GM18873 (cell line): Measurements from ENCODE around the gene FILIP1.

ENCODE experiments used
- ATAC-seq: cut with Tn5 transposase; IDR thresholded peaks from one replicate; pipeline ENCODE4 v1.9.1; 2021; ENCODE audit warnings: mild to moderate bottlenecking, moderate library complexity, moderate number of reproducible peaks; ENCODE audit not compliant: unreplicated experiment, low FRiP score

The FILIP1 gene

GRCh38 chr6:75494290-75494689 is 690 bp upstream of the FILIP1 start:
- no peak for ATAC-seq

GRCh38 chr6:75492386-75493153 is 1.0 kb downstream of the FILIP1 start:
- ATAC-seq, result peak; percentile 40

GRCh38 chr6:75491291-75491690 is 2.3 kb downstream of the FILIP1 start:
- ATAC-seq, result no peak

DNA sequence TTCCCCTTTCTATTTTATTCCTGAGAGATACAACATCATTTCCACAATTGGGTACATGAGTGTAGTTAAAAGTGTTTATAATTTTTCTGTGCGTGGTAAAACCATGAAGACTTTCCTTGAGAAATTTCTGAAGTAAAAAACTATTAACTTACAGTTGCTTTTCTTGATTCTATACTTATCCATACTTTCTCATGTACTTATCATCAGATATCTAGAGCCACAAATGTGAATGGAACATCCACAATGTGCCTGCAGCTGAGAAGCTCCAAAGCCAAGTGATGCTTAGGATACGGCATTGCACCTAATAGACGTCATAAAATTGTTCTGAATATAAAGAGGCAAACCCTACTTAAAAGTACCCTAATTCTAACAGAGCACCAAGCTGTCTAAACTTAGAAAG is 2.9 kb downstream of the FILIP1 start:
- ATAC-seq, result no peak

- ATAC-seq, result no peak
Observed at GRCh38 chr6:75489025-75489424, 4.6 kb downstream of the FILIP1 start.

GRCh38 chr6:75488033-75488432 is 5.6 kb downstream of the FILIP1 start:
- ATAC-seq, result no peak

DNA sequence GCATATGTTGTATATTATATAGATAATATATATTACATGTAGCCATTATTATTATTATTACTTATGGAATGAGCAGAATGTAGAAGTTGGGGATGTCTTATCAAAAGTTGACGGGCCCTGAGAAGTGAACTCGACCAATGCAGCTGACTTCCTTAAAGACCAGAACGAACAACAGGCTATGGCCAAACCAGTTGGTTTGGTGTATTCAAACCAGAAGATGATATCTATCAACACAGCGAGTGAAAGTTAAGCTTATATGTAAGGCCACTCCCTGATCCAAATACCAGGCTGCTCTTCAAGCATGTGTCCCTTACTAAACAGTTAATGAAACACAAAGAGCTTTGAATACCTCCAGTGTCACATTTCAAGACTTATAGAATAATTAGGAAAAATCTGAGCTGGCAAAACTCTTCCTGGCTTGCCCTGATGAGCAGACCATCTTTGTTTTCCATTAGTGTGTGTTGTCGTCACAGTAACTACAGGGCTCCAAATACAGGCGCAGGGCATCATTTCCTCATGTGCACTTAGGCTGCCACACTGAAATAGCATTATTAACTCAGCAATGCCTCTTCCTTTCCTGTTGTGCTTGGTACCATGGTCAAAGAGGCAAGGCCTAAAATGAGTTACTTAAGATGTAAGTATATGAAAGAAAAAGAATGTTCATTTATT is 6.6 kb downstream of the FILIP1 start:
- no peak for ATAC-seq

DNA sequence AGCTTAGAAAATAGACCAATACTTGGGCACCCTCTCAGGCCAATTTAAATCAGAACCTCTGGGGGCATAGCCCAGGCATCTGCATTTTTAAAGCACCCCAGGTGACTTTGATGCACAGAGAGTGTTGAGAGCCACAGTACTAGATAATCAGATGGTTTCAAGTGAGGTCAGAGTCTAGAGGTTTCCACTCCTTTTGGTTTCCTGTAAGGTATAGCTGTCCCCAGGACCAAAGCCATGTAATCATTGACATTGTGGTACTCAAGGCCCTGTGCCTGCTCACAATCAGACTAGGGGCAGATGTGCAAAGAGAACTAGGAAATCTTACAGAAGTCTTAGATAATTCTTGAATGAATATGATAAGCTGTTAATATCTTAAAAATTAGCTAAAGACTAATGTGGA is 9.1 kb downstream of the FILIP1 start:
- peak; percentile 98 for ATAC-seq

GRCh38 chr6:75483136-75483952 is 10.3 kb downstream of the FILIP1 start:
- no peak for ATAC-seq

GRCh38 chr6:75481936-75482593 is 11.5 kb downstream of the FILIP1 start:
- ATAC-seq, result no peak

DNA sequence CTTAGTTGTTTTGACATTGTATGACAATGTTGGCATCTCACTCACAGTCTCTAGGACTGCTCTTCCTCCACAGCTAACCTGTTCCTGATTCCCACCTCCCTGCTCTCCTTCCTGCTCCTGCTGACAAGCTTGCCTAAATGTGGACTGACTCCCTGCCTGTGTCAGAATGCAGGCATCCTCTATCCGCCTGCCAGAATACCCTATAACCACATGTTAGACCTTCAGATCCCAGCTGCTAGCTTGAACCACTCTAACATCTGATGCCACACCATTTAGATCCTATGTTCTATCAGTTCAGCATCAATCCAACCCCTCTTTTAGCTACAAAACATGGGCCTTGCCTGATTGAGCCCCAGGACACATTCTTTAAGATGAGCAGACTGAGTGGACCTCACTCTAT is 12.2 kb downstream of the FILIP1 start:
- ATAC-seq, result no peak

GRCh38 chr6:75480425-75480824 is 13.2 kb downstream of the FILIP1 start:
- no peak for ATAC-seq

GRCh38 chr6:75479712-75480111 is 13.9 kb downstream of the FILIP1 start:
- ATAC-seq, result no peak

- no peak for ATAC-seq
Observed at GRCh38 chr6:75478929-75479328, 14.7 kb downstream of the FILIP1 start.

- peak; percentile 93 for ATAC-seq
Observed at GRCh38 chr6:75472885-75473284, 20.7 kb downstream of the FILIP1 start.

GRCh38 chr6:75467966-75468365 is 25.6 kb downstream of the FILIP1 start:
- ATAC-seq, result no peak

- no peak for ATAC-seq
Observed at GRCh38 chr6:75467284-75467683, 26.3 kb downstream of the FILIP1 start.

- ATAC-seq, result no peak
Observed at GRCh38 chr6:75466636-75467035, 27.0 kb downstream of the FILIP1 start.

- ATAC-seq, result no peak
Observed at GRCh38 chr6:75463908-75464307, 29.7 kb downstream of the FILIP1 start.

- no peak for ATAC-seq
Observed at GRCh38 chr6:75463061-75463460, 30.5 kb downstream of the FILIP1 start.

- ATAC-seq, result no peak
Observed at GRCh38 chr6:75460681-75461080, 32.9 kb downstream of the FILIP1 start.
